ENCODE measurements around the gene SEC14L5.

DNA sequence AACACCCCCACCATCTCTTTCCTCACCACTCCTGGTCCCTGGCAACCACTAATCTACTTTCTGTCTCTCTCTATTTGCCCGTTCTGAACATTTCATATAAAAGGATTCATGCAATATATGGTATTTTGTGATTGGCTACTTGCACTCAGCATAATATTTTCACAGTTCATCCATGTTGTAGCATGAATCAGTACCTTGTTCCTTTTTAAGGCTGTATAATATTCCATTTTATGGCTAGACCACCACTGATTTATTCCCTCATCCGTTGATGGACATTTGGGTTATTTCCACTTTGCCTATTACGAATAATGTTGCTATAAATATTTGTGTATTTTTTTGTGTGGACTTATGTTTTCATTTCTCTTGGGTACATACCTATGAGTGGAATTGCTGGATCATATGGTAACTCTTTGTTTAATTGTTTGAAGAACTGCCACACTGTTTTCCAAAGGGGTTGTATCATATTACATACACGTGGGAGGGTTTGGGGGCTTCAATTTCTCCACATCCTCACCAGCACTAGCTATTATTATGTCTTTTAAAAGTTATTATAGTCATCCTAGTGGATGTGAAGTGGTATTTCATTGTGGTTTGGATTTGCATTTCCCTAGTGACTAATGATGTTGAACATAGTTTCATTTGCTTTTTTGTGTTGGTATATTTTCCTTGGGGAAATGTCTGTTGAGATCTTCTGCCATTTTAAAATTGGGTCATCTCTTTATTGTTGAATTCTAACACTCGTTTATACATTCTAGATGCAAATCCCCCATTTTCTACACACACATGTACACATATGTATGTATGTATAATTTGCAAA lies 26.3 kb downstream of the SEC14L5 start:
- TF ChIP-seq, protein P1, sequence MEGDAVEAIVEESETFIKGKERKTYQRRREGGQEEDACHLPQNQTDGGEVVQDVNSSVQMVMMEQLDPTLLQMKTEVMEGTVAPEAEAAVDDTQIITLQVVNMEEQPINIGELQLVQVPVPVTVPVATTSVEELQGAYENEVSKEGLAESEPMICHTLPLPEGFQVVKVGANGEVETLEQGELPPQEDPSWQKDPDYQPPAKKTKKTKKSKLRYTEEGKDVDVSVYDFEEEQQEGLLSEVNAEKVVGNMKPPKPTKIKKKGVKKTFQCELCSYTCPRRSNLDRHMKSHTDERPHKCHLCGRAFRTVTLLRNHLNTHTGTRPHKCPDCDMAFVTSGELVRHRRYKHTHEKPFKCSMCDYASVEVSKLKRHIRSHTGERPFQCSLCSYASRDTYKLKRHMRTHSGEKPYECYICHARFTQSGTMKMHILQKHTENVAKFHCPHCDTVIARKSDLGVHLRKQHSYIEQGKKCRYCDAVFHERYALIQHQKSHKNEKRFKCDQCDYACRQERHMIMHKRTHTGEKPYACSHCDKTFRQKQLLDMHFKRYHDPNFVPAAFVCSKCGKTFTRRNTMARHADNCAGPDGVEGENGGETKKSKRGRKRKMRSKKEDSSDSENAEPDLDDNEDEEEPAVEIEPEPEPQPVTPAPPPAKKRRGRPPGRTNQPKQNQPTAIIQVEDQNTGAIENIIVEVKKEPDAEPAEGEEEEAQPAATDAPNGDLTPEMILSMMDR (IDR thresholded peaks at IDR 0.05), result no peak
- TF ChIP-seq POLR2A (IDR thresholded peaks at IDR 0.05) (no peak), EP300 (IDR thresholded peaks at IDR 0.05) (no peak)

All from ovary (tissue), 3 donors.